ES-I3 (cell line): Measurements from ENCODE around the gene SLCO4A1.
A peak's percentile ranks its signal among the peaks of the same experiment; 100 is the strongest.
"Not testable (repeated sequence)": the region's sequence is repeated elsewhere in the genome, so short reads cannot be mapped to it uniquely, and the experiment has no call there.

ENCODE experiments used
- H3K36me3 ChIP-seq: 2 replicates; pipeline ENCODE4 v1.6.1; 2013; ENCODE audit warnings: mild to moderate bottlenecking, low read length, control low read depth, moderate library complexity; ENCODE audit not compliant: insufficient read depth
- H3K4me1 ChIP-seq: 2 replicates; pipeline ENCODE4 v1.6.1; 2013; ENCODE audit warnings: mild to moderate bottlenecking, control low read depth, low read length; ENCODE audit not compliant: insufficient read depth
- H3K9ac ChIP-seq: 2 replicates; pipeline ENCODE4 v1.6.1; 2013; ENCODE audit warnings: low read depth, mild to moderate bottlenecking, low read length, moderate library complexity
- H3K9me3 ChIP-seq: 2 replicates; pipeline ENCODE4 v1.6.1; 2013; ENCODE audit warnings: mild to moderate bottlenecking, low read length, moderate library complexity; ENCODE audit not compliant: control insufficient read depth, insufficient read depth

The SLCO4A1 gene

GRCh38 chr20:62623488-62624324, 18.6 kb upstream of the SLCO4A1 start:
- Histone ChIP-seq H3K36me3 (no peaks in the 10 kb centered on the region), H3K9ac (peak overlapping the region; percentile 39), H3K9me3 (no peaks in the 10 kb centered on the region; the same call in 1 of the 2 replicates), H3K4me1 (peaks cover 22% of the 10 kb centered on the region)

- no peak overlapping the region for H3K9ac ChIP-seq
- peaks cover 17% of the 10 kb centered on the region for H3K4me1 ChIP-seq
- no peaks in the 10 kb centered on the region for H3K36me3 ChIP-seq
- no peaks in the 10 kb centered on the region; the same call in 1 of the 2 replicates for H3K9me3 ChIP-seq
Observed at GRCh38 chr20:62624325-62624690, 18.0 kb upstream of the SLCO4A1 start.

GRCh38 chr20:62624719-62625453, 17.4 kb upstream of the SLCO4A1 start:
- H3K4me1 ChIP-seq: peaks cover 17% of the 10 kb centered on the region
- H3K9me3 ChIP-seq: no peaks in the 10 kb centered on the region; the same call in 1 of the 2 replicates
- no peaks in the 10 kb centered on the region for H3K36me3 ChIP-seq
- no peak overlapping the region for H3K9ac ChIP-seq

DNA sequence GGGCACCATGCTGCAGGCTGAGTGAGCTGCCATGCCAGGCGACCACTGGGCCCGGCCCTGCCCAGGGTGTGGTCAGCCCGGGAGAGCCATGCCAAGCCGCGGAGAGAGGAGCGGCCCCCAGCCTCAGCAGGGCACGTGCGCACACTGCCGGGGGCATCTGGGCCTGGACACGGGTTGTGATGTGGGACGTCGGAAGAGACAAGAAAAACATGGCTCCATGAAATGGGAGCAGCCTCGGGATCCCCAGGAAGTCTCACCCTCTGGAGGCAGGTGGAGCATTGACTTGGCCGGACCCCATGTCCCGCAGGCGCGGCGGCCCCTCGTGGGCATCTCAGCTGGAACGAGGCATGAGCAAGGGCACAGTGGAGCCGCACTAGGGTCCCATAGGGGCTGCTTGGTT, 16.8 kb upstream of the SLCO4A1 start:
- Histone ChIP-seq H3K9me3 (no peaks in the 10 kb centered on the region; the same call in 1 of the 2 replicates), H3K36me3 (no peaks in the 10 kb centered on the region), H3K4me1 (peaks cover 17% of the 10 kb centered on the region), H3K9ac (no peak overlapping the region)

- Histone ChIP-seq H3K4me1 (peaks cover 17% of the 10 kb centered on the region), H3K9ac (no peak overlapping the region), H3K36me3 (no peaks in the 10 kb centered on the region), H3K9me3 (no peaks in the 10 kb centered on the region; the same call in 1 of the 2 replicates)
Observed at GRCh38 chr20:62625921-62626547, 16.3 kb upstream of the SLCO4A1 start.

DNA sequence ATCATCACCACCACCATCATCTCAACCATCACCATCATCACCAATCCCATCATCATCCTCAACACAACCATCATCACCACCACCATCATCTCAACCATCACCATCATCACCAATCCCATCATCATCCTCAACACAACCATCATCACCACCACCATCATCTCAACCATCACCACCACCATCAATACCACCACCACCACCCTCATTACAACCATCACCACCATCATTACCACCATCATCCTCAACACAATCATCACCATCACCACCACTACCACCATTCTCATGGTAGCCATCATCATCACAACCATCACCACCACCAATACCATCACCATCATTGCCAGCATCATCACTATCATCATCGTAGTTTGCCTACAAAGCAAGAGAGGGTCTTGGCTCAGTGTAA, 14.9 kb upstream of the SLCO4A1 start:
- not testable (repeated sequence) for H3K9me3 ChIP-seq, H3K9ac ChIP-seq, H3K36me3 ChIP-seq
- peaks cover 17% of the 10 kb centered on the region for H3K4me1 ChIP-seq

DNA sequence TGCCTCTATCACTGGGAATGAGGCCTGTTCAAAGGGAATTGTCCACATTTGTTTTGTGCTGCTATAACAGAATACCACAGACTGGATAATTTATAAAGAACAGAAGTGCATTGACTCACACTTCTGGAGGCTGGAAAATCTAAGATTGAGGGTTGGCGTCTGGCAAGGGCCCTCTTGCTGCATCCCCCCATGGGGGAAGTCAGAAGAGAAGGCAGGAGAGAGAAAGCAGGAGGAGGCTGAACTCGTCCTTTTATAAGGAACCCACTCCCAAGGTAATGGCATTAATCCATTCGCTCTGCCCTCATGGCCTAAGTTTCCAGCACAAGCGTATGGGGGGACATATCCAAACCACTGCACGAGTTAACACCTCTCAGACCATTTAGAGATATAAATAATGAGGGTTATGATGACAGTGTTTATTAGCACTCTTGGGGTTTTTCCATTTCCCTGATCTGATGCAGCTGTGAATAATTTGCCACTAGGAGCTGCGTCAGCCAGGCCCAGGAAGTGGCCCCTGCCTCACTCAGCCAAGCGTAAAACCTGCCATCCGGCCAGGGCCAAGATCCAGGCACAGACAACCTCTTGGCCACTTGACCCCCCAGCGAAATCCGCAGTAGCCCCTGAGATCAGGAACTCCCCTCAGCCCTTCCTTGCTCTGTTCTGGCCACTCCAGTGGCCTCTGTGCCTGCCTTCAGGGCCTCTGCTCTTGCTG, 14.2 kb upstream of the SLCO4A1 start:
- H3K4me1 ChIP-seq: peaks cover 10% of the 10 kb centered on the region
- no peak overlapping the region for H3K9ac ChIP-seq

GRCh38 chr20:62628691-62629090, 13.6 kb upstream of the SLCO4A1 start:
- Histone ChIP-seq H3K9me3 (no peaks in the 10 kb centered on the region; the same call in 1 of the 2 replicates), H3K36me3 (no peaks in the 10 kb centered on the region), H3K4me1 (peaks cover 4% of the 10 kb centered on the region; the same call in 1 of the 2 replicates), H3K9ac (no peak overlapping the region)

More for the DNA sequence above, 14.2 kb upstream of the SLCO4A1 start:
- no peaks in the 10 kb centered on the region; the same call in 1 of the 2 replicates for H3K9me3 ChIP-seq
- no peaks in the 10 kb centered on the region for H3K36me3 ChIP-seq

- H3K9ac ChIP-seq: no peak overlapping the region
Observed at GRCh38 chr20:62629864-62630470, 12.3 kb upstream of the SLCO4A1 start.

DNA sequence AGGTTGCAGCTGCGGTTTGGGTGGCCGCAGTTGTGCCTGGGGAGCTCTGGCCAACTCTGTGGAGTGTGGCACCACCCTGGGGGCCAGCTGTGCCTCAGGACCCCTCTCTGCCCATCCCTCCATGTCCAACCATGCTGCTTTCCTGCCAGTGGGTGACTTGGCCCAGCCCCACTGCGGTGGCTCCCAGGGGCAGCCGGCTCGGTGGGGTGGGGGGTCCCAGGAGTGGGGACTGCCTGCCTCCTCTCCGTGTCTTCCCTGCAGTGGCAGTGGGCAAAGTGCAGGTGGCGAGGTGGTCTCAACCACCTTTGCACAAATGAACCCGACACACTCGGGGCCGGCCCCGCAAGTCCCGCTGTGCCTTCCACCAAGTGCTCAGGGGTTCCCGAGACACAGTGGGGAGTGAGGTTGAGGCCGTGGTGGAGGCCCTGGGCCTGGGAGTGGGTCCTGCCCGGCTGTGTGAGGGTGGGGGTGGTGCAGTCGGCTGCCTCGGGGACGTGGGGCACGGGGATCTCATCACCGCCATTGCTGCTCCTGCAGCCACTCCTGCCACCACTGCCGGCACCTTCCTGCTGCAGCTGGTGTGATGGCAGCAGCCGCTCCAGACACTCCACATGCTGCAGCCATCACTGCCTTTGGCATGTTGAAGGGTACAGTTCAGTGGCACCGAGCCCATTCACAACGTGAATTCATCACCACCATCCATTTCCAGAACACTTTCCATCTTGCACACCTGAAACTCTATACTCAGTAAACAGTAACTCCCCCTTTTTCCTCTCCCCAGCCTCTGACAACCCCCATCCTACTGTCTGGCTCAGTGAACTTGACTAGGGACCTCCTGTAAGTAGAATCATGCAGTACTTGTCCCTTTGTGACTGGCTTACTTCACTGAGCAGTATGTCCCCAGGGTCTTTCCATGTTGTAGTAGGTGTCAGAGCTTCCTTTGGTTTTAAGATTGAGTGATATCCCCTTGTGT, 10.7 kb upstream of the SLCO4A1 start:
- H3K9me3 ChIP-seq: no peaks in the 10 kb centered on the region; the same call in 1 of the 2 replicates
- no peaks in the 10 kb centered on the region; the same call in 1 of the 2 replicates for H3K4me1 ChIP-seq
- H3K36me3 ChIP-seq: no peaks in the 10 kb centered on the region
- H3K9ac ChIP-seq: no peak overlapping the region

More at GRCh38 chr20:62629864-62630470, 12.3 kb upstream of the SLCO4A1 start:
- H3K9me3 ChIP-seq: no peaks in the 10 kb centered on the region; the same call in 1 of the 2 replicates
- H3K36me3 ChIP-seq: no peaks in the 10 kb centered on the region
- H3K4me1 ChIP-seq: no peaks in the 10 kb centered on the region; the same call in 1 of the 2 replicates

DNA sequence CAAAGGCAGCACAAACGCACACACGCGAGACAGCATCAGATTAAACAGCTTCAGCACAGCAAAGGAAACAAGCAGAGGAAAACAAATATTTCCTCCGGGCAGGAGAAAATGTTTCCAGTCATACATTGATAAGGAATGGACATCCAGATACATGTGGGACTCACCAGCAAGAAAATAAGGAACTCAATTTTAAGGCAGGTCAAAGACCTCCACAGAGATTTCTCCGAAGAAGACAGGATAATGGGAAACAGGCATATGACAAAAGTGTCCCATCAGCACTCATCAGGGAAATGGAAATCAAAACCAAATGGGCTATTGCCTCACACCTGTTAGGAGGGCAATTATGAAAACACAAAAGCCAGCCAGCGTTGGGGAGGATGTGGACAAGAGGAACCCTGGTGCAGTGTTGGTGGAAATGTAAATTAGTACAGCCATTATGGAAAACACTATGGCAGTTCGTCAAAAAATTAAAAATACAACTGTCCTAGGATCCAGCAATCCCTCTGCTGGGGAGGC, 9.7 kb upstream of the SLCO4A1 start:
- Histone ChIP-seq H3K9ac (no peak overlapping the region), H3K36me3 (no peaks in the 10 kb centered on the region), H3K4me1 (no peaks in the 10 kb centered on the region; the same call in 1 of the 2 replicates), H3K9me3 (no peaks in the 10 kb centered on the region; the same call in 1 of the 2 replicates)

- H3K4me1 ChIP-seq: no peaks in the 10 kb centered on the region; the same call in 1 of the 2 replicates
- no peak overlapping the region for H3K9ac ChIP-seq
- H3K9me3 ChIP-seq: no peaks in the 10 kb centered on the region
- H3K36me3 ChIP-seq: no peaks in the 10 kb centered on the region
Observed at GRCh38 chr20:62633598-62634329, 8.5 kb upstream of the SLCO4A1 start.
